Calu3 (cell line): ENCODE results near the gene FLRT1. TPM values are rescaled to one million over a fixed set of nuclear protein-coding genes. Genes with fewer than 3 reads are reported as not detected.

Experiments used
- BruUV-seq: library from RNA; stranded (reverse); fragments of 400-500 nt; replicated peaks from 2 replicates; lab custom pipeline; 2021; lab: Mats Ljungman, UMichigan
- CTCF ChIA-PET: fragments of 300-600 bp; sonication (Branson Sonifier 250); formaldehyde crosslinking; loops from one replicate; lab custom pipeline; 2022; ENCODE audit warnings: antibody characterized with exemption; lab: Charles Lee
- DNase-seq: peaks from one replicate; pipeline ENCODE4 v3.0.0; 2022
- H3K27ac Mint-ChIP-seq: one replicate; pipeline ENCODE4 v1.8.0; 2022; ENCODE audit warnings: mixed read lengths; ENCODE audit not compliant: unreplicated experiment
- H3K27me3 Mint-ChIP-seq: one replicate; pipeline ENCODE4 v1.8.0; 2022; ENCODE audit warnings: mixed read lengths; ENCODE audit not compliant: unreplicated experiment
- H3K36me3 Mint-ChIP-seq: one replicate; pipeline ENCODE4 v1.8.0; 2022; ENCODE audit warnings: mild to moderate bottlenecking, moderate library complexity, mixed read lengths; ENCODE audit not compliant: insufficient read depth, unreplicated experiment
- H3K4me1 Mint-ChIP-seq: one replicate; pipeline ENCODE4 v1.8.0; 2022; ENCODE audit warnings: mild to moderate bottlenecking, low read depth, mixed read lengths; ENCODE audit not compliant: unreplicated experiment
- H3K4me3 Mint-ChIP-seq: one replicate; pipeline ENCODE4 v1.8.0; 2022; ENCODE audit warnings: mild to moderate bottlenecking, low read depth, moderate library complexity, mixed read lengths; ENCODE audit not compliant: unreplicated experiment
- H3K9me3 Mint-ChIP-seq: one replicate; pipeline ENCODE4 v1.8.0; 2022; ENCODE audit warnings: low read depth, mixed read lengths; ENCODE audit not compliant: unreplicated experiment
- CTCF ChIP-seq: fragments of 200-600 bp; IDR thresholded peaks from one replicate; pipeline ENCODE4 v1.8.0; 2022; ENCODE audit warnings: antibody characterized with exemption; ENCODE audit not compliant: unreplicated experiment
- intact Hi-C: fragments of 100-400 bp; cut with micrococcal nuclease; formaldehyde crosslinking; loops from one replicate; pipeline ENCODE4 v1.10.0; 2022; ENCODE audit not compliant: unreplicated experiment
- total RNA-seq: library from RNA; stranded (reverse); gene quantifications from 2 replicates; pipeline ENCODE4 v1.2.3, GENCODE V29; 2022

FLRT1 gene
- total RNA-seq, 1 experiment from 2014 or later = 0.09 TPM

GRCh38 chr11:64020976-64021756, 14.6 kb upstream of the FLRT1 start:
- no peak for DNase-seq
- TF ChIP-seq CTCF = no peak
- Mint-ChIP-seq H3K4me3 (no peak overlapping the region), H3K27ac (no peak overlapping the region), H3K4me1 (no peaks in the 10 kb centered on the region), H3K9me3 (no peaks in the 10 kb centered on the region), H3K36me3 (peaks cover 10% of the 10 kb centered on the region), H3K27me3 (peaks cover 23% of the 10 kb centered on the region)
- no TSS peak for BruUV-seq
- intact Hi-C loops = no loop called here
- CTCF ChIA-PET = no interaction called here

GRCh38 chr11:64021757-64022093, 14.0 kb upstream of the FLRT1 start:
- intact Hi-C loops = no loop called here
- no TSS peak for BruUV-seq
- Mint-ChIP-seq H3K4me3 (no peak overlapping the region), H3K27ac (no peak overlapping the region), H3K4me1 (no peaks in the 10 kb centered on the region), H3K9me3 (no peaks in the 10 kb centered on the region), H3K27me3 (peaks cover 29% of the 10 kb centered on the region), H3K36me3 (peaks cover 10% of the 10 kb centered on the region)
- CTCF ChIA-PET = no interaction called here
- DNase-seq = no peak
- no peak for TF ChIP-seq CTCF

- H3K4me3 Mint-ChIP-seq = no peak overlapping the region
- no peak overlapping the region for H3K27ac Mint-ChIP-seq
- DNase-seq = no peak
- no peaks in the 10 kb centered on the region for H3K4me1 Mint-ChIP-seq
- intact Hi-C loops = no loop called here
- peaks cover 10% of the 10 kb centered on the region for H3K36me3 Mint-ChIP-seq
- no peak for TF ChIP-seq CTCF
- CTCF ChIA-PET = interaction anchor here (0.6 kb wide), 1 partner anchor 134 kb away, joined by 3 read pairs; no protein-coding TSS in a partner anchor
- peaks cover 34% of the 10 kb centered on the region for H3K27me3 Mint-ChIP-seq
- BruUV-seq = no TSS peak
- no peaks in the 10 kb centered on the region for H3K9me3 Mint-ChIP-seq
Observed at GRCh38 chr11:64022125-64022784, 13.5 kb upstream of the FLRT1 start.

GRCh38 chr11:64023712-64024710, 11.7 kb upstream of the FLRT1 start:
- intact Hi-C loops = no loop called here
- no TSS peak for BruUV-seq
- CTCF ChIA-PET = no interaction called here
- no peak for DNase-seq
- Mint-ChIP-seq H3K4me3 (no peak overlapping the region), H3K4me1 (no peaks in the 10 kb centered on the region), H3K27me3 (peaks cover 42% of the 10 kb centered on the region), H3K36me3 (peaks cover 10% of the 10 kb centered on the region), H3K9me3 (no peaks in the 10 kb centered on the region), H3K27ac (no peak overlapping the region)
- TF ChIP-seq CTCF = no peak
